ENCODE measurements around the gene FAM13B. TPM values are rescaled to one million over a fixed set of nuclear protein-coding genes. Genes with fewer than 3 reads are reported as not detected.
"Not testable (repeated sequence)": the region's sequence is repeated elsewhere in the genome, so short reads cannot be mapped to it uniquely, and the experiment has no call there.

Gene FAM13B
- total RNA-seq, 4 donors from 2014 or later = 50.0 to 73.1 (median 53.6) TPM

DNA sequence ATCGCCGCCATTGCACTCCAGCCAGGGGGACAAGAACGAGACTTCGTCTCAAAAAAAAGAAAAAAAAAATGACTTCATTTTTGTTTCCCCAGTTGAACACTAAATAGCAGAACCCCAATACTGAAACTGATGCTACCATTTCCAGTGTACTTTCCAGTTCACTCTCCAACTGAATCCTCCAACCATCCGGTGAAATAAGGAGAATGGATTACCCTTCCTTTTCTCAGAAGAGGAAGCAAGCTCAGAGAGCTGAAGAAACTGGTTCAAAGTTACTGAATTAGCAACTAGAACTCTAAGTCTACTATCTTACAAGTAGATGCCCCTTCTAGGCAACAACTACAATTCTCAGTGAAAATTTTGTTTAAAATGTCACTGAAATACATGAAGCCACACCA is 3.9 kb downstream of the FAM13B start:
- WGBS = 83% methylated on average over 5 of the region's 5 CpGs
- Histone ChIP-seq H3K4me1 (peaks cover 25 to 86% (median 84%) of the 10 kb centered on the region in 4 donors), H3K27ac (replicated peaks in 1 of 4) (peak overlapping the region in 1 of 4 donors; percentile 5), H3K36me3 (no peaks in the 10 kb centered on the region), H3K4me3 (no peak overlapping the region), H3K9me3 (no peaks in the 10 kb centered on the region), H3K27me3 (no peaks in the 10 kb centered on the region)
- TF ChIP-seq POLR2A (IDR thresholded peaks at IDR 0.05; ENCODE audit: low read depth) (no peak), EP300 (IDR thresholded peaks at IDR 0.05) (no peak), POLR2AphosphoS5 (IDR thresholded peaks at IDR 0.05) (no peak)
- TF ChIP-seq, protein P1, sequence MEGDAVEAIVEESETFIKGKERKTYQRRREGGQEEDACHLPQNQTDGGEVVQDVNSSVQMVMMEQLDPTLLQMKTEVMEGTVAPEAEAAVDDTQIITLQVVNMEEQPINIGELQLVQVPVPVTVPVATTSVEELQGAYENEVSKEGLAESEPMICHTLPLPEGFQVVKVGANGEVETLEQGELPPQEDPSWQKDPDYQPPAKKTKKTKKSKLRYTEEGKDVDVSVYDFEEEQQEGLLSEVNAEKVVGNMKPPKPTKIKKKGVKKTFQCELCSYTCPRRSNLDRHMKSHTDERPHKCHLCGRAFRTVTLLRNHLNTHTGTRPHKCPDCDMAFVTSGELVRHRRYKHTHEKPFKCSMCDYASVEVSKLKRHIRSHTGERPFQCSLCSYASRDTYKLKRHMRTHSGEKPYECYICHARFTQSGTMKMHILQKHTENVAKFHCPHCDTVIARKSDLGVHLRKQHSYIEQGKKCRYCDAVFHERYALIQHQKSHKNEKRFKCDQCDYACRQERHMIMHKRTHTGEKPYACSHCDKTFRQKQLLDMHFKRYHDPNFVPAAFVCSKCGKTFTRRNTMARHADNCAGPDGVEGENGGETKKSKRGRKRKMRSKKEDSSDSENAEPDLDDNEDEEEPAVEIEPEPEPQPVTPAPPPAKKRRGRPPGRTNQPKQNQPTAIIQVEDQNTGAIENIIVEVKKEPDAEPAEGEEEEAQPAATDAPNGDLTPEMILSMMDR (IDR thresholded peaks at IDR 0.05) = no peak
- no peak for DNase-seq (ENCODE audit: extremely low spot score)
- intact Hi-C loops (cut with DNase I) = no loop called here

DNA sequence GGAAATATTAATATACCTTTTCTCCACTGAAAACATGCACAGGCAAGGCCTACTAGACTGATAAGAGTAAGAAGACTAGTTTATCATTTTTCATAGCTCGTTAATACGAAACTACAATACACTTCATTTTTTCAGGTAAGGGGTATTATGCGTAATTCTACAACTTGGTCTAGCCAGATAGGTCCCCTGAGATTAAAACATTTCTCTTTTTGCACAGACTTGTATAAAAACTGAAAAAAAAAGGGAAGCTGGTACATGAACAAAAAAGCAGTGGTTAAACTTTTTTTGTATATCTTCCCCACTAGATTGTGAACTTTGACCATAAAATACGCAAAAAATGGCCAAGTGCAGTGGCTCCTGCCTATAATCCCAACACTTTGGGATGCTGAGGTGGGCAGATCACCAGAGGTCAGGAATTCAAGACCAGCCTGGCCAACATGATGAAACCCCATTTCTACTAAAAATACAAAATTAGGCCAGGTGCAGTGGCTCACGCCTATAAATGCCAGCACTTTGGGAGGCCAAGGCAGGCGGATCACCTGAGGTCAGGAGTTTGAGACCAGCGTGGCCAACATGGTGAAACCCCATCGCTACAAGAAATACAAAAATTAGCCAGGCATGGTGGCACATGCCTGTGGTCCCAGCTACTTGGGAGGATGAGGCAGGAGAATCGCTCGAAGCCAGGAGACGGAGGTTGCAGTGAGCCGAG is 4.5 kb downstream of the FAM13B start:
- intact Hi-C loops (cut with DNase I); H3K9me3 ChIP-seq; H3K27ac ChIP-seq (replicated peaks in 1 of 4); H3K36me3 ChIP-seq; H3K4me3 ChIP-seq; H3K27me3 ChIP-seq; DNase-seq (ENCODE audit: extremely low spot score): not testable (repeated sequence)
- H3K4me1 ChIP-seq = peaks cover 29 to 86% (median 84%) of the 10 kb centered on the region in 4 donors
- 92% methylated on average over 12 of the region's 12 CpGs for WGBS

DNA sequence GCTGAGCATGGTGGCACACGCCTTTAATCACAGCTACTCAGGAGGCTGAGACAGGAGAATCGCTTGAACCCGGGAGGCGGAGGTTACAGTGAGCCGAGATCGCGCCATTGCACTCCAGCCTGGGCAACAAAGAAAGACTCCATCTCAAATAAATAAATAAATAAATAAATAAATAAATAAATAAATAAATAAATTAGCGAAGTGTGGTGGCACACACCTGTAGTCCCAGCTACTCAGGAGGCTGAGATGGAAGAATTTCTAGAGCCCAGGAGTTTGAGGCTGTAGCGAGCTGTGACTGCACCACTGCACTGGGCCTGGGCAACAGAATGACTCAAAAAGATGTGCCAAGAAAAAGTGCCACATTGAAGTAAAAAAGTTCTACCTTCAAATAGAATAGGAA is 6.1 kb downstream of the FAM13B start:
- H3K27ac ChIP-seq (replicated peaks in 1 of 4); H3K27me3 ChIP-seq; H3K36me3 ChIP-seq; DNase-seq (ENCODE audit: extremely low spot score); intact Hi-C loops (cut with DNase I); H3K4me3 ChIP-seq; H3K9me3 ChIP-seq: not testable (repeated sequence)
- H3K4me1 ChIP-seq = peaks cover 29 to 98% (median 95%) of the 10 kb centered on the region in 4 donors
- WGBS = 97% methylated on average over 9 of the region's 9 CpGs

DNA sequence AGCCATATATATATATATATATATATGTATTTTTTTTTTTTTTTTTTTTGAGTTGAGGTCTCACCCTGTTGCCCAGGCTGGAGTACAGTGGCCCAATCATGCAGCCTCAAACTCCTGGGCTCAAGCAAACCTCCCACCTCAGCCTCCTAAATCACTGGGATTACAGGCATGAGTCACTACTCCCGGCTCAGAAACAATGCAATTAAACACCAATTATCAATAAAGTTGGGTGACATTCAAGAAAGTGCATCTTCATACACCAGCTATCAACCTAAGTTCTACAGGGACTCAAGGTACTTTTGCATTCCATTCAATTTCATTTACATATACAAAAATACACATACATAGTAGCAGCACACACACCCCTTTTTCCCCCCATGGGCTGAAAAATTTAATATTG is 7.6 kb downstream of the FAM13B start:
- H3K36me3 ChIP-seq = peaks cover 0 to 7% (median 3%) of the 10 kb centered on the region in 4 donors
- WGBS = 81% methylated on average over 1 of the region's 1 CpG
- no peaks in the 10 kb centered on the region for H3K27me3 ChIP-seq
- intact Hi-C loops (cut with DNase I) = no loop called here
- TF ChIP-seq, protein P1 (IDR thresholded peaks at IDR 0.05) = no peak
- TF ChIP-seq POLR2A (IDR thresholded peaks at IDR 0.05; ENCODE audit: low read depth) (no peak), EP300 (IDR thresholded peaks at IDR 0.05) (no peak), POLR2AphosphoS5 (IDR thresholded peaks at IDR 0.05) (no peak)
- H3K27ac ChIP-seq (replicated peaks in 1 of 4) = no peak overlapping the region
- no peak for DNase-seq (ENCODE audit: extremely low spot score)
- H3K9me3 ChIP-seq = no peaks in the 10 kb centered on the region
- peaks cover 17 to 96% (median 86%) of the 10 kb centered on the region in 4 donors for H3K4me1 ChIP-seq
- H3K4me3 ChIP-seq = no peak overlapping the region

- H3K36me3 ChIP-seq = peaks cover 0 to 18% (median 10%) of the 10 kb centered on the region in 4 donors
- no peak for TF ChIP-seq POLR2AphosphoS5 (IDR thresholded peaks at IDR 0.05)
- no peak for TF ChIP-seq POLR2A (IDR thresholded peaks at IDR 0.05; ENCODE audit: low read depth)
- TF ChIP-seq EP300 (IDR thresholded peaks at IDR 0.05) = no peak
- TF ChIP-seq, protein P1 (IDR thresholded peaks at IDR 0.05) = no peak
- H3K4me3 ChIP-seq = no peak overlapping the region
- H3K4me1 ChIP-seq = peaks cover 12 to 90% (median 78%) of the 10 kb centered on the region in 4 donors
- intact Hi-C loops (cut with DNase I) = no loop called here
- no peaks in the 10 kb centered on the region for H3K27me3 ChIP-seq
- peak overlapping the region in 1 of 4 donors; percentile 7 for H3K27ac ChIP-seq (replicated peaks in 1 of 4)
- H3K9me3 ChIP-seq = no peaks in the 10 kb centered on the region
- DNase-seq (ENCODE audit: extremely low spot score) = no peak
Measured at GRCh38 chr5:138024117-138024516, 8.8 kb downstream of the FAM13B start.

- H3K27ac ChIP-seq (replicated peaks in 1 of 4) = no peak overlapping the region
- H3K27me3 ChIP-seq = no peaks in the 10 kb centered on the region
- DNase-seq (ENCODE audit: extremely low spot score) = no peak
- peaks cover 8 to 89% (median 76%) of the 10 kb centered on the region in 4 donors for H3K4me1 ChIP-seq
- 92% methylated on average over 3 of the region's 3 CpGs for WGBS
- H3K4me3 ChIP-seq = no peak overlapping the region
- intact Hi-C loops (cut with DNase I) = no loop called here
- no peaks in the 10 kb centered on the region for H3K9me3 ChIP-seq
- TF ChIP-seq POLR2AphosphoS5 (IDR thresholded peaks at IDR 0.05) = no peak
- TF ChIP-seq POLR2A (IDR thresholded peaks at IDR 0.05; ENCODE audit: low read depth) = no peak
- TF ChIP-seq, protein P1 (IDR thresholded peaks at IDR 0.05) = no peak
- no peak for TF ChIP-seq EP300 (IDR thresholded peaks at IDR 0.05)
- peaks cover 4 to 30% (median 16%) of the 10 kb centered on the region in 4 donors for H3K36me3 ChIP-seq
Measured at GRCh38 chr5:138022912-138023311, 10.0 kb downstream of the FAM13B start.

Measured in esophagus muscularis mucosa (tissue), 4 donors.